HG03571 (cell line): ENCODE measurements around the gene RNF227.
A peak's percentile ranks its signal among the peaks of the same experiment; 100 is the strongest.

ENCODE experiments used
- ATAC-seq: cut with Tn5 transposase; IDR thresholded peaks from one replicate; pipeline ENCODE4 v1.9.1; 2021; ENCODE audit not compliant: unreplicated experiment

RNF227 gene

GRCh38 chr17:7889166-7889955, 26.7 kb downstream of the RNF227 start:
- ATAC-seq: no peak

GRCh38 chr17:7888184-7888920, 27.7 kb downstream of the RNF227 start, which contains the start of gene CHD3:
TSS of gene CHD3 (plus strand) at chr17:7888789. CDS start at chr17:7889001, 212 bp downstream.
- no peak for ATAC-seq

GRCh38 chr17:7887482-7888183, 28.5 kb downstream of the RNF227 start:
- ATAC-seq: peak; percentile 53

- ATAC-seq: no peak
These were observed 29.0 kb downstream of the RNF227 start for GRCh38 chr17:7887038-7887481.

- no peak for ATAC-seq
These were observed 29.7 kb downstream of the RNF227 start for GRCh38 chr17:7886227-7887037.

- no peak for ATAC-seq
These were observed 30.5 kb downstream of the RNF227 start for GRCh38 chr17:7885367-7886226.

- no peak for ATAC-seq
These were observed 31.3 kb downstream of the RNF227 start for GRCh38 chr17:7884581-7885366.

GRCh38 chr17:7883781-7884386, 32.2 kb downstream of the RNF227 start:
- no peak for ATAC-seq

GRCh38 chr17:7882629-7883028, 33.5 kb downstream of the RNF227 start:
- ATAC-seq: no peak

GRCh38 chr17:7882068-7882467, 34.0 kb downstream of the RNF227 start:
- no peak for ATAC-seq

- ATAC-seq: no peak
These were observed 34.6 kb downstream of the RNF227 start for GRCh38 chr17:7881276-7882054.

GRCh38 chr17:7880076-7880868, 35.8 kb downstream of the RNF227 start:
- no peak for ATAC-seq

- ATAC-seq: no peak
These were observed 37.9 kb downstream of the RNF227 start for GRCh38 chr17:7878234-7878633.

- no peak for ATAC-seq
These were observed 40.2 kb downstream of the RNF227 start for GRCh38 chr17:7875804-7876370.

GRCh38 chr17:7873051-7873450, 43.0 kb downstream of the RNF227 start:
- ATAC-seq: no peak

GRCh38 chr17:7867881-7868329, 48.2 kb downstream of the RNF227 start:
- ATAC-seq: no peak
